DOHH2 (cell line): Measurements from ENCODE around the gene IL6R.

Experiments
- H3F3A ChIP-seq: fragments of 200-600 bp; sonication (generic), shearing (Covaris generic); 2 replicates; pipeline ENCODE4 v1.6.0; 2016; ENCODE audit warnings: antibody characterized with exemption, mild to moderate bottlenecking; ENCODE audit not compliant: control insufficient read depth, insufficient read depth
- H3K27ac ChIP-seq: fragments of 200-600 bp; sonication (generic); 2 replicates; pipeline ENCODE4 v1.5.1; 2014; ENCODE audit warnings: low read depth, mild to moderate bottlenecking, low read length, moderate library complexity
- H3K27me3 ChIP-seq: fragments of 200-600 bp; sonication (generic); 2 replicates; pipeline ENCODE4 v1.6.1; 2014; ENCODE audit warnings: mild to moderate bottlenecking, low read length, mixed read lengths; ENCODE audit not compliant: control insufficient read depth
- H3K36me3 ChIP-seq: fragments of 200-600 bp; sonication (generic); 2 replicates; pipeline ENCODE4 v1.6.1; 2014; ENCODE audit warnings: mild to moderate bottlenecking, low read length, moderate library complexity, mixed read lengths; ENCODE audit not compliant: control insufficient read depth
- H3K4me1 ChIP-seq: fragments of 200-600 bp; sonication (generic); 2 replicates; pipeline ENCODE4 v1.6.1; 2014; ENCODE audit warnings: mild to moderate bottlenecking, low read length, mixed read lengths; ENCODE audit not compliant: control insufficient read depth
- H3K4me2 ChIP-seq: fragments of 200-600 bp; sonication (generic); 2 replicates; pipeline ENCODE4 v1.6.0; 2014; ENCODE audit warnings: mild to moderate bottlenecking, low read length, moderate library complexity
- H3K4me3 ChIP-seq: fragments of 200-600 bp; sonication (generic); 2 replicates; pipeline ENCODE4 v1.5.1; 2014; ENCODE audit warnings: mild to moderate bottlenecking, low read length, mixed read lengths
- H3K79me2 ChIP-seq: fragments of 200-600 bp; sonication (generic); 2 replicates; pipeline ENCODE4 v1.6.1; 2014; ENCODE audit warnings: mild to moderate bottlenecking, low read length, mixed read lengths; ENCODE audit not compliant: control insufficient read depth
- H3K9me2 ChIP-seq: fragments of 200-600 bp; sonication (generic); replicated peaks from 2 replicates; pipeline ENCODE4 v1.6.1; 2014; ENCODE audit warnings: mild to moderate bottlenecking, low read length, mixed read lengths; ENCODE audit not compliant: control insufficient read depth
- H3K9me3 ChIP-seq: fragments of 200-600 bp; sonication (generic); 2 replicates; pipeline ENCODE4 v1.6.1; 2014; ENCODE audit warnings: antibody characterized with exemption, low read length, mixed read lengths; ENCODE audit not compliant: control insufficient read depth, insufficient read depth
- H4K20me1 ChIP-seq: fragments of 200-600 bp; sonication (generic); 2 replicates; pipeline ENCODE4 v1.6.0; 2014; ENCODE audit warnings: low read depth, mild to moderate bottlenecking, antibody characterized with exemption, low read length, moderate library complexity; ENCODE audit not compliant: control insufficient read depth, insufficient read depth
- CTCF ChIP-seq: fragments of 200-600 bp; sonication (generic); IDR thresholded peaks from one replicate; pipeline ENCODE4 v1.5.1; 2014; ENCODE audit warnings: antibody characterized with exemption, mild to moderate bottlenecking, low read depth, low read length; ENCODE audit not compliant: poor library complexity, severe bottlenecking
- EZH2phosphoT487 ChIP-seq: fragments of 200-600 bp; sonication (generic); IDR thresholded peaks from 2 replicates; pipeline ENCODE4 v1.6.1; 2017; ENCODE audit warnings: borderline replicate concordance, mild to moderate bottlenecking, antibody characterized with exemption, low read length, moderate library complexity, mixed read lengths

The IL6R gene

GRCh38 chr1:154517661-154518060, 112.5 kb downstream of the IL6R start:
- TF ChIP-seq CTCF (no peak), EZH2phosphoT487 (no peak)
- no peaks in the 10 kb centered on the region for H3F3A ChIP-seq
- H4K20me1 ChIP-seq: no peaks in the 10 kb centered on the region
- H3K27ac ChIP-seq: no peak overlapping the region
- peaks cover 47% of the 10 kb centered on the region for H3K27me3 ChIP-seq
- H3K4me2 ChIP-seq: no peak overlapping the region
- H3K9me2 ChIP-seq: no peaks in the 10 kb centered on the region
- no peaks in the 10 kb centered on the region for H3K36me3 ChIP-seq
- H3K9me3 ChIP-seq: no peaks in the 10 kb centered on the region
- H3K4me3 ChIP-seq: no peak overlapping the region
- H3K79me2 ChIP-seq: no peaks in the 10 kb centered on the region
- H3K4me1 ChIP-seq: no peaks in the 10 kb centered on the region
